ENCODE results near the gene FAM187B. TPM values are rescaled to one million over a fixed set of nuclear protein-coding genes. Genes with fewer than 3 reads are reported as not detected.

FAM187B gene
- total and polyA plus RNA-seq, 4 donors = 0.17 TPM; not detected in 3

DNA sequence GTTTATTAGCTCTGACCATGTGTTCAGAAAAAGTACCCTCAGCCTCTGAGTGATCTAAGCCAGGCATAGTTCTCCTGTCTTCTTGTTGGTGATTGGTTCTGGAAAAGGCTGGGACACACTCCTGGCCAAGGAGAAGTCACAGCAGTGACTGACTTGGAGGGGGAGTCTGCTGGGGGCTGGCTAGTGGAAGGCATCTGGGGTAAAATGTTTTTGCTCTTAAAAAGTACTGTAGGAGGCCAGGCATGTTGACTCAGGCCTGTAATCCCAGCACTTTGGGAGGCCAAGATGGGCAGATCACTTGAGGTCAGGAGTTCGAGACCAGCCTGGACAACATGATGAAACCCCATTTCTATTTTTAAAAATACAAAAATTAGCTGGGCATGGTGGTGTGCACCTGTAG, 21.7 kb downstream of the FAM187B start:
- DNase-seq (ENCODE audit: low spot score) = no peak
- WGBS = 97% methylated on average over 1 of the region's 1 CpG

DNA sequence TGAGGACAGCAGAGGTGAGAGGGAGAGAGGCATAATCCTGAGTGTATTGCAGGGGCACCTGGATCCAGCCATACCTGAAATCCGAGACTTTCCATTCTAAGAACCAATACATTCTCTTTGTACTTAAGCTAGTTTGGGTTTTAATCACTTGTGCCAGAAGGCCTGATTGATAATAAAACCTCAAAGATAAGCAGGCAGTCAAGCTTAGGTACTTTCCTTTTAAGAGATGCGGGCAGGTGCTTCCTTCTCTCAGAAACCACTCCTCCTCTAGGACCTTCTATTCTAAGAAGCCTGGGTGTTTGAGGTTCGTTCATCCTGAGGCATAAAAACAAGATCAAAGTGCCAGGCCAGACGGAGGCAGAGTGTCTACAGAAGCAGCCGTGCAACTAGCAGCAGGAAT, 22.2 kb downstream of the FAM187B start:
- 76% methylated on average over 5 of the region's 5 CpGs for WGBS
- Histone ChIP-seq H3K4me1 (ENCODE audit: control insufficient read depth in 4 of 4, insufficient read depth in 4 of 4, low read length in 3 of 4) (no peaks in the 10 kb centered on the region), H3K27me3 (ENCODE audit: control insufficient read depth in 4 of 4, insufficient read depth in 4 of 4, low read length in 3 of 4) (no peaks in the 10 kb centered on the region), H3K9me3 (ENCODE audit: control insufficient read depth in 4 of 4, low read length in 3 of 4) (no peaks in the 10 kb centered on the region), H3K36me3 (ENCODE audit: control insufficient read depth in 4 of 4, insufficient read depth in 3 of 4, low read depth in 1 of 4, low read length in 3 of 4) (no peaks in the 10 kb centered on the region), H3K27ac (ENCODE audit: low read depth in 1 of 2, low read length in 2 of 2) (no peak overlapping the region), H3K4me3 (ENCODE audit: low read depth in 1 of 3, low read length in 3 of 3) (no peak overlapping the region), H3K9ac (ENCODE audit: low read depth in 1 of 2, low read length in 2 of 2) (no peak overlapping the region)
- TF ChIP-seq, protein P1, sequence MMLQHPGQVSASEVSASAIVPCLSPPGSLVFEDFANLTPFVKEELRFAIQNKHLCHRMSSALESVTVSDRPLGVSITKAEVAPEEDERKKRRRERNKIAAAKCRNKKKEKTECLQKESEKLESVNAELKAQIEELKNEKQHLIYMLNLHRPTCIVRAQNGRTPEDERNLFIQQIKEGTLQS (IDR thresholded peaks at IDR 0.05) = no peak
- TF ChIP-seq, protein P2, sequence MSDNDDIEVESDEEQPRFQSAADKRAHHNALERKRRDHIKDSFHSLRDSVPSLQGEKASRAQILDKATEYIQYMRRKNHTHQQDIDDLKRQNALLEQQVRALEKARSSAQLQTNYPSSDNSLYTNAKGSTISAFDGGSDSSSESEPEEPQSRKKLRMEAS (IDR thresholded peaks at IDR 0.05) = no peak
- TF ChIP-seq FOXA2 (IDR thresholded peaks at IDR 0.05) (no peak), SP1 (IDR thresholded peaks at IDR 0.05) (no peak), TAF1 (conservative IDR thresholded peaks at IDR 0.05) (no peak), YY1 (IDR thresholded peaks at IDR 0.05) (no peak), FOXA1 (IDR thresholded peaks at IDR 0.05) (no peak)
- DNase-seq (ENCODE audit: low spot score) = no peak

More for the DNA sequence above, 21.7 kb downstream of the FAM187B start:
- H3K4me3 ChIP-seq (ENCODE audit: low read depth in 1 of 3, low read length in 3 of 3) = no peak overlapping the region
- H3K9ac ChIP-seq (ENCODE audit: low read depth in 1 of 2, low read length in 2 of 2) = no peak overlapping the region
- no peaks in the 10 kb centered on the region for H3K9me3 ChIP-seq (ENCODE audit: control insufficient read depth in 4 of 4, low read length in 3 of 4)
- no peak overlapping the region for H3K27ac ChIP-seq (ENCODE audit: low read depth in 1 of 2, low read length in 2 of 2)
- peaks cover 0 to 2% (median 0%) of the 10 kb centered on the region in 4 donors for H3K4me1 ChIP-seq (ENCODE audit: control insufficient read depth in 4 of 4, insufficient read depth in 4 of 4, low read length in 3 of 4)
- no peaks in the 10 kb centered on the region for H3K36me3 ChIP-seq (ENCODE audit: control insufficient read depth in 4 of 4, insufficient read depth in 3 of 4, low read depth in 1 of 4, low read length in 3 of 4)
- TF ChIP-seq JUND (IDR thresholded peaks at IDR 0.05) (no peak), RXRA (IDR thresholded peaks at IDR 0.05) (no peak), RAD21 (IDR thresholded peaks at IDR 0.05) (no peak), SP1 (IDR thresholded peaks at IDR 0.05) (no peak)
- TF ChIP-seq, protein P1 (IDR thresholded peaks at IDR 0.05) = no peak
- H3K27me3 ChIP-seq (ENCODE audit: control insufficient read depth in 4 of 4, insufficient read depth in 4 of 4, low read length in 3 of 4) = no peaks in the 10 kb centered on the region

DNA sequence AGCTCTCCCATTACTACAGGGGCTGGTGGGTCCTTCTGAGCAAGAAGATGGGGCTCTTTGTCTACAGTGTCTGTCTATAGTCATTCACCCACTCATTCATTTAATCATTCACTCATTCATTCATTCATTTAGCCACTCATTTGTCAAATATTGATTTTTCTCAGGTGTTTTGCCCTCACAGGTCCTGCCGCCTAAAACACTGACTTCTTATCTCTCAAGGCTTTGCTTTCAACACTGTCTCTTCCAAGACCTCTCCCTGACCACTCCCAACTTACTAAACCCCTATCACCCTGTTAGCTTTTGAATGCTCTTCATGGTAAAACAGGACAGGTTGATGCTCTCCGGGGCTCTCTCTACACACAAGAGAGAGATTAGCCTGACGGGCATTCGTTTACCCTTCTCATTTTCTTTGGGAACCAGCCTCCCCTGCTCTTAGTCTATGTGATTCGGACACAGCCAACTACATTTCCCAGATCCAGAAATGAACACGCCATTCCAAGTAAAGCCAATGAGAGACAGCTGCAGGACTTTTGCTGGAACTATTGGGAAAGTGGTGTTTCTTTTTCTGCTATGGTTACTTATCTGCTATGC, 22.7 kb downstream of the FAM187B start:
- Histone ChIP-seq H3K27ac (ENCODE audit: low read depth in 1 of 2, low read length in 2 of 2) (no peak overlapping the region), H3K9me3 (ENCODE audit: control insufficient read depth in 4 of 4, low read length in 3 of 4) (no peaks in the 10 kb centered on the region), H3K4me1 (ENCODE audit: control insufficient read depth in 4 of 4, insufficient read depth in 4 of 4, low read length in 3 of 4) (no peaks in the 10 kb centered on the region), H3K27me3 (ENCODE audit: control insufficient read depth in 4 of 4, insufficient read depth in 4 of 4, low read length in 3 of 4) (no peaks in the 10 kb centered on the region), H3K36me3 (ENCODE audit: control insufficient read depth in 4 of 4, insufficient read depth in 3 of 4, low read depth in 1 of 4, low read length in 3 of 4) (no peaks in the 10 kb centered on the region), H3K9ac (ENCODE audit: low read depth in 1 of 2, low read length in 2 of 2) (no peak overlapping the region), H3K4me3 (ENCODE audit: low read depth in 1 of 3, low read length in 3 of 3) (no peak overlapping the region)
- no peak for DNase-seq (ENCODE audit: low spot score)
- TF ChIP-seq EGR1 (IDR thresholded peaks at IDR 0.05; ENCODE audit: low read depth in 2 of 2) (no peak), HNF4G (IDR thresholded peaks at IDR 0.05) (no peak), YY1 (IDR thresholded peaks at IDR 0.05) (no peak), HNF4A (conservative IDR thresholded peaks at IDR 0.05) (no peak), SP1 (IDR thresholded peaks at IDR 0.05) (no peak), FOXA2 (IDR thresholded peaks at IDR 0.05) (no peak), NR2F2 (IDR thresholded peaks at IDR 0.05) (no peak), RXRA (IDR thresholded peaks at IDR 0.05) (no peak), GABPA (IDR thresholded peaks at IDR 0.05 in 1 of 2, conservative IDR thresholded peaks at IDR 0.05 in 1 of 2) (no peak), JUND (IDR thresholded peaks at IDR 0.05) (no peak), TAF1 (conservative IDR thresholded peaks at IDR 0.05) (no peak)
- TF ChIP-seq, protein P2 (IDR thresholded peaks at IDR 0.05) = no peak
- TF ChIP-seq, protein P1 (IDR thresholded peaks at IDR 0.05) = no peak
- TF ChIP-seq, protein P3, sequence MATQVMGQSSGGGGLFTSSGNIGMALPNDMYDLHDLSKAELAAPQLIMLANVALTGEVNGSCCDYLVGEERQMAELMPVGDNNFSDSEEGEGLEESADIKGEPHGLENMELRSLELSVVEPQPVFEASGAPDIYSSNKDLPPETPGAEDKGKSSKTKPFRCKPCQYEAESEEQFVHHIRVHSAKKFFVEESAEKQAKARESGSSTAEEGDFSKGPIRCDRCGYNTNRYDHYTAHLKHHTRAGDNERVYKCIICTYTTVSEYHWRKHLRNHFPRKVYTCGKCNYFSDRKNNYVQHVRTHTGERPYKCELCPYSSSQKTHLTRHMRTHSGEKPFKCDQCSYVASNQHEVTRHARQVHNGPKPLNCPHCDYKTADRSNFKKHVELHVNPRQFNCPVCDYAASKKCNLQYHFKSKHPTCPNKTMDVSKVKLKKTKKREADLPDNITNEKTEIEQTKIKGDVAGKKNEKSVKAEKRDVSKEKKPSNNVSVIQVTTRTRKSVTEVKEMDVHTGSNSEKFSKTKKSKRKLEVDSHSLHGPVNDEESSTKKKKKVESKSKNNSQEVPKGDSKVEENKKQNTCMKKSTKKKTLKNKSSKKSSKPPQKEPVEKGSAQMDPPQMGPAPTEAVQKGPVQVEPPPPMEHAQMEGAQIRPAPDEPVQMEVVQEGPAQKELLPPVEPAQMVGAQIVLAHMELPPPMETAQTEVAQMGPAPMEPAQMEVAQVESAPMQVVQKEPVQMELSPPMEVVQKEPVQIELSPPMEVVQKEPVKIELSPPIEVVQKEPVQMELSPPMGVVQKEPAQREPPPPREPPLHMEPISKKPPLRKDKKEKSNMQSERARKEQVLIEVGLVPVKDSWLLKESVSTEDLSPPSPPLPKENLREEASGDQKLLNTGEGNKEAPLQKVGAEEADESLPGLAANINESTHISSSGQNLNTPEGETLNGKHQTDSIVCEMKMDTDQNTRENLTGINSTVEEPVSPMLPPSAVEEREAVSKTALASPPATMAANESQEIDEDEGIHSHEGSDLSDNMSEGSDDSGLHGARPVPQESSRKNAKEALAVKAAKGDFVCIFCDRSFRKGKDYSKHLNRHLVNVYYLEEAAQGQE (IDR thresholded peaks at IDR 0.05) = no peak
- TF ChIP-seq, protein P4, sequence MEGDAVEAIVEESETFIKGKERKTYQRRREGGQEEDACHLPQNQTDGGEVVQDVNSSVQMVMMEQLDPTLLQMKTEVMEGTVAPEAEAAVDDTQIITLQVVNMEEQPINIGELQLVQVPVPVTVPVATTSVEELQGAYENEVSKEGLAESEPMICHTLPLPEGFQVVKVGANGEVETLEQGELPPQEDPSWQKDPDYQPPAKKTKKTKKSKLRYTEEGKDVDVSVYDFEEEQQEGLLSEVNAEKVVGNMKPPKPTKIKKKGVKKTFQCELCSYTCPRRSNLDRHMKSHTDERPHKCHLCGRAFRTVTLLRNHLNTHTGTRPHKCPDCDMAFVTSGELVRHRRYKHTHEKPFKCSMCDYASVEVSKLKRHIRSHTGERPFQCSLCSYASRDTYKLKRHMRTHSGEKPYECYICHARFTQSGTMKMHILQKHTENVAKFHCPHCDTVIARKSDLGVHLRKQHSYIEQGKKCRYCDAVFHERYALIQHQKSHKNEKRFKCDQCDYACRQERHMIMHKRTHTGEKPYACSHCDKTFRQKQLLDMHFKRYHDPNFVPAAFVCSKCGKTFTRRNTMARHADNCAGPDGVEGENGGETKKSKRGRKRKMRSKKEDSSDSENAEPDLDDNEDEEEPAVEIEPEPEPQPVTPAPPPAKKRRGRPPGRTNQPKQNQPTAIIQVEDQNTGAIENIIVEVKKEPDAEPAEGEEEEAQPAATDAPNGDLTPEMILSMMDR (IDR thresholded peaks at IDR 0.05; ENCODE audit: low read depth, low read length, missing input control) = no peak
- WGBS = 74% methylated on average over 6 of the region's 6 CpGs

Measured in liver (tissue), 9 donors.